DOHH2 (cell line): ENCODE data around the gene RNF135.

Experiments
- H3F3A ChIP-seq: fragments of 200-600 bp; sonication (generic), shearing (Covaris generic); 2 replicates; pipeline ENCODE4 v1.6.0; 2016; ENCODE audit warnings: antibody characterized with exemption, mild to moderate bottlenecking; ENCODE audit not compliant: control insufficient read depth, insufficient read depth
- H3K27ac ChIP-seq: fragments of 200-600 bp; sonication (generic); 2 replicates; pipeline ENCODE4 v1.5.1; 2014; ENCODE audit warnings: low read depth, mild to moderate bottlenecking, low read length, moderate library complexity
- H3K27me3 ChIP-seq: fragments of 200-600 bp; sonication (generic); 2 replicates; pipeline ENCODE4 v1.6.1; 2014; ENCODE audit warnings: mild to moderate bottlenecking, low read length, mixed read lengths; ENCODE audit not compliant: control insufficient read depth
- H3K36me3 ChIP-seq: fragments of 200-600 bp; sonication (generic); 2 replicates; pipeline ENCODE4 v1.6.1; 2014; ENCODE audit warnings: mild to moderate bottlenecking, low read length, moderate library complexity, mixed read lengths; ENCODE audit not compliant: control insufficient read depth
- H3K4me1 ChIP-seq: fragments of 200-600 bp; sonication (generic); 2 replicates; pipeline ENCODE4 v1.6.1; 2014; ENCODE audit warnings: mild to moderate bottlenecking, low read length, mixed read lengths; ENCODE audit not compliant: control insufficient read depth
- H3K4me2 ChIP-seq: fragments of 200-600 bp; sonication (generic); 2 replicates; pipeline ENCODE4 v1.6.0; 2014; ENCODE audit warnings: mild to moderate bottlenecking, low read length, moderate library complexity
- H3K4me3 ChIP-seq: fragments of 200-600 bp; sonication (generic); 2 replicates; pipeline ENCODE4 v1.5.1; 2014; ENCODE audit warnings: mild to moderate bottlenecking, low read length, mixed read lengths
- H3K79me2 ChIP-seq: fragments of 200-600 bp; sonication (generic); 2 replicates; pipeline ENCODE4 v1.6.1; 2014; ENCODE audit warnings: mild to moderate bottlenecking, low read length, mixed read lengths; ENCODE audit not compliant: control insufficient read depth
- H3K9me2 ChIP-seq: fragments of 200-600 bp; sonication (generic); replicated peaks from 2 replicates; pipeline ENCODE4 v1.6.1; 2014; ENCODE audit warnings: mild to moderate bottlenecking, low read length, mixed read lengths; ENCODE audit not compliant: control insufficient read depth
- H3K9me3 ChIP-seq: fragments of 200-600 bp; sonication (generic); 2 replicates; pipeline ENCODE4 v1.6.1; 2014; ENCODE audit warnings: antibody characterized with exemption, low read length, mixed read lengths; ENCODE audit not compliant: control insufficient read depth, insufficient read depth
- H4K20me1 ChIP-seq: fragments of 200-600 bp; sonication (generic); 2 replicates; pipeline ENCODE4 v1.6.0; 2014; ENCODE audit warnings: low read depth, mild to moderate bottlenecking, antibody characterized with exemption, low read length, moderate library complexity; ENCODE audit not compliant: control insufficient read depth, insufficient read depth
- CTCF ChIP-seq: fragments of 200-600 bp; sonication (generic); IDR thresholded peaks from one replicate; pipeline ENCODE4 v1.5.1; 2014; ENCODE audit warnings: antibody characterized with exemption, mild to moderate bottlenecking, low read depth, low read length; ENCODE audit not compliant: poor library complexity, severe bottlenecking
- EZH2phosphoT487 ChIP-seq: fragments of 200-600 bp; sonication (generic); IDR thresholded peaks from 2 replicates; pipeline ENCODE4 v1.6.1; 2017; ENCODE audit warnings: borderline replicate concordance, mild to moderate bottlenecking, antibody characterized with exemption, low read length, moderate library complexity, mixed read lengths

The RNF135 gene

GRCh38 chr17:30990458-30990857 is 19.6 kb downstream of the RNF135 start:
- H3K4me2 ChIP-seq = no peak overlapping the region
- H3K27me3 ChIP-seq = no peaks in the 10 kb centered on the region
- no peaks in the 10 kb centered on the region for H4K20me1 ChIP-seq
- no peak overlapping the region for H3K4me3 ChIP-seq
- H3K79me2 ChIP-seq = no peaks in the 10 kb centered on the region
- H3K36me3 ChIP-seq = peaks cover 44% of the 10 kb centered on the region
- no peaks in the 10 kb centered on the region for H3F3A ChIP-seq
- H3K4me1 ChIP-seq = no peaks in the 10 kb centered on the region
- H3K9me3 ChIP-seq = no peaks in the 10 kb centered on the region
- TF ChIP-seq CTCF (no peak), EZH2phosphoT487 (no peak)
- no peak overlapping the region for H3K27ac ChIP-seq
- no peaks in the 10 kb centered on the region for H3K9me2 ChIP-seq

GRCh38 chr17:30992551-30992950 is 21.7 kb downstream of the RNF135 start:
- no peaks in the 10 kb centered on the region for H3F3A ChIP-seq
- H4K20me1 ChIP-seq = no peaks in the 10 kb centered on the region
- TF ChIP-seq CTCF (peak; percentile 36), EZH2phosphoT487 (no peak)
- no peaks in the 10 kb centered on the region for H3K9me3 ChIP-seq
- H3K27ac ChIP-seq = no peak overlapping the region
- no peaks in the 10 kb centered on the region for H3K4me1 ChIP-seq
- H3K27me3 ChIP-seq = no peaks in the 10 kb centered on the region
- H3K36me3 ChIP-seq = peaks cover 46% of the 10 kb centered on the region
- no peak overlapping the region for H3K4me2 ChIP-seq
- H3K79me2 ChIP-seq = no peaks in the 10 kb centered on the region
- H3K9me2 ChIP-seq = no peaks in the 10 kb centered on the region
- H3K4me3 ChIP-seq = no peak overlapping the region

- Histone ChIP-seq H3K36me3 (peaks cover 61% of the 10 kb centered on the region), H3K9me3 (no peaks in the 10 kb centered on the region), H4K20me1 (no peaks in the 10 kb centered on the region), H3K4me2 (no peak overlapping the region), H3K4me3 (no peak overlapping the region), H3K9me2 (no peaks in the 10 kb centered on the region), H3K4me1 (no peaks in the 10 kb centered on the region), H3K79me2 (no peaks in the 10 kb centered on the region), H3K27ac (no peak overlapping the region), H3K27me3 (no peaks in the 10 kb centered on the region), H3F3A (peaks cover 4% of the 10 kb centered on the region; the same call in 1 of the 2 replicates)
- no peak for TF ChIP-seq EZH2phosphoT487
- no peak for TF ChIP-seq CTCF
Observed at GRCh38 chr17:30995347-30995746, 24.5 kb downstream of the RNF135 start.
